ENCODE data around the gene SMG6. TPM values are rescaled to one million over a fixed set of nuclear protein-coding genes. Genes with fewer than 3 reads are reported as not detected.

SMG6 gene
- total RNA-seq, 2 donors from 2014 or later: 39.0 to 52.8 TPM

GRCh38 chr17:2053380-2054261 lies 250.0 kb downstream of the SMG6 start:
- peak overlapping the region; percentile 80 for H3K4me3 Mint-ChIP-seq
- H3K27me3 Mint-ChIP-seq: peaks cover 6% of the 10 kb centered on the region
- peaks cover 29% of the 10 kb centered on the region for H3K36me3 Mint-ChIP-seq (ENCODE audit: low read depth)
- no peaks in the 10 kb centered on the region for H3K9me3 Mint-ChIP-seq
- peak; percentile 15 for ATAC-seq (replicated peaks)
- peaks cover 11% of the 10 kb centered on the region for H3K4me1 Mint-ChIP-seq
- peak overlapping the region; percentile 66 for H3K27ac Mint-ChIP-seq

- Mint-ChIP-seq H3K9me3 (no peaks in the 10 kb centered on the region), H3K27ac (peak overlapping the region; percentile 32), H3K4me1 (peaks cover 11% of the 10 kb centered on the region), H3K27me3 (peaks cover 6% of the 10 kb centered on the region), H3K4me3 (peak overlapping the region; percentile 55), H3K36me3 (ENCODE audit: low read depth) (peaks cover 27% of the 10 kb centered on the region)
- ATAC-seq (replicated peaks): no peak
These were observed 251.5 kb downstream of the SMG6 start for GRCh38 chr17:2051933-2052559.

DNA sequence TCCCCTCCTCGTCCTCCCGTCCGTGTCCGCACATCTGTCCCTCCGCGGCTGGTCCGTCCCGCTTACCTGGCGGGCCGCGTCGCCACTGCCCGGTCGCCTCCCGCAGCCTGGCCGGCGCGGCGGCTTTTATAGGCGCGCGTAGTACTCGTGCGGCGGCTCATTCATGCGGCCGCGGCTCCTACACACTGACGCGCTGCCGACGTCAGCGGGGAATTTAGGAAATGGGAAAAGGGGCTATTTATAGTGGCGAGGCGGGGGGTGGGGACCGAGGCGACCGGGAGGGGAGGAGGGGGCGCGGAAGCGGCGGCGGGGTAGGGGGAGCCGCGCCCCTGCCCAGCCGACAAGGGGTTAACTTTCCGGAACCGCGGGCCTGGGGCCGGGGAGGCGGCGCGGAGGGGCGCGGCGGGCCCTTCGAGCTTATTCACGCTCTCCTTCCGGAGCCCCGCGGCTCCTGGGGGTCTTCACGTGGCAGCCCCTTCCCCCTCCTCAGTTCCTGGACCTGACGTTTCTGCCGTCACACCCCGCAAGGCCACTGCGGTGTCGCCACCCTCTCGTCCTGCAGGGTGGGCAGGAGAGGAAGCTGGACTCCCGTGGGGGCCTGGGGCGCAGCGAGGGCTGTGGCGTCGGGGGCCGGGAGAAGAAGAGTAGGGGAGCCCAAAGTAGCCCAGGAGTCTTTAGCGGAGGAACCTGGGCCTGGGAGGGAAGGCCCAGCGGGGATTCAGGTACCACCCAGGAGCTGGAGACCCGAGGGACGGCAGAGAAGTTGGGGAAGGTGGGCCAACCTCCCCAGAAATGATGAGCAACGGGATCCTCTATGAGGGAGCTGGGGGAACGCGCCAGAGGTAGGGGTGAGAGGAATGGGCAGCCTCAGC lies 252.3 kb downstream of the SMG6 start:
- H3K27ac Mint-ChIP-seq: peak overlapping the region; percentile 50
- H3K4me3 Mint-ChIP-seq: peak overlapping the region; percentile 55
- H3K27me3 Mint-ChIP-seq: peaks cover 6% of the 10 kb centered on the region
- no peaks in the 10 kb centered on the region for H3K9me3 Mint-ChIP-seq
- no peak for ATAC-seq (replicated peaks)
- peaks cover 22% of the 10 kb centered on the region for H3K36me3 Mint-ChIP-seq (ENCODE audit: low read depth)
- H3K4me1 Mint-ChIP-seq: peaks cover 11% of the 10 kb centered on the region

GRCh38 chr17:2050300-2051060 lies 253.1 kb downstream of the SMG6 start:
- no peak for ATAC-seq (replicated peaks)
- H3K36me3 Mint-ChIP-seq (ENCODE audit: low read depth): peaks cover 22% of the 10 kb centered on the region
- peaks cover 11% of the 10 kb centered on the region for H3K4me1 Mint-ChIP-seq
- H3K4me3 Mint-ChIP-seq: peak overlapping the region; percentile 55
- peak overlapping the region; percentile 50 for H3K27ac Mint-ChIP-seq
- no peaks in the 10 kb centered on the region for H3K9me3 Mint-ChIP-seq
- H3K27me3 Mint-ChIP-seq: peaks cover 6% of the 10 kb centered on the region

DNA sequence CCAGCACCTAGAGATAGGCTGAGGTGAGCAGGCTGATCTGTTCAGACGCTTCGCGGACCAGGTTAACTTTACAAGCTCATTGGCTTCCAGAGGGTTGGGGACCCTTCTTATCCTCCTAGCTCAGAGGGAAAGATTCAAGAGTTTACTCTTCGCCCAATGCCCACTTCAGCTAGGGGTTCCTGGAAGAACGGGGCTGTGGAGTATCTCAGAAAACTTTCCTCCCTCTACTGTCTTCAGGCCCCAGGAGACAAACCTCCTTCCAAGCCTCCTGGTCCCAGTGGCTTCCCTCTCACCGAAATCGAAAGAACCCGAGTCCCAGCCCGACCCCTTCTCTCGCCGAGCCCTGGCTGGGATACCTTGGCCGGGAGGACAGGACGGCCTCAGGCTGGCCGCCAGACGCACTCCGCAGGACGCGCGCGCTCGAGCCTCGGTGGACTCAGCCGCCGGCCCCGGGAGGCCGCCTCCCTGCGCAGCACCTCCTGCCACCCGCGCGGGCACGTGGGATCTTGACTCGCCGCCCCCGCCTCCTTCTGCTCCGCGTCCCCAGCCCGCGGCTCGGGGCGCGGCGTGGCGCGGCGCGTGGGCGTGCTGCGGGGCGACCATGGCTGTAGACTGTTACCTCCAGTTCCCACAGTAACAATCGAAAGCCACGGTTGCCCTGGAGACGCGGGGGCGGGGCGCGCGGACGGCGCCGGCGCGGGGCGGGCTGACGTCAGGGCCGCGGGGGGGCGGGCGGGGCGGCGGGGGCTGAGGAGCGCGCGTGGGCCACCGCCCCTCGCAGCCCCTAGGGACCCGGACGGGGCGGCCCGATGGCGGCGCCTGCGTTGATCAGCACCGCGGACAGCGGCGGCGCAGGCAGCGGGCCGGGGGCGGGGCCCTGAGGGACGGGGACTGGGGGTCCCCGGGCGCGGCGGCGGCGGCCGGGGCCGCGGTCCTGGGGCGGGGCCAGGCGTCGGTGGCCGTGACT lies 254.0 kb downstream of the SMG6 start:
- H3K4me1 Mint-ChIP-seq: peaks cover 13% of the 10 kb centered on the region
- peak overlapping the region; percentile 78 for H3K4me3 Mint-ChIP-seq
- H3K27ac Mint-ChIP-seq: peak overlapping the region; percentile 81
- H3K27me3 Mint-ChIP-seq: peaks cover 6% of the 10 kb centered on the region
- peak; percentile 56 for ATAC-seq (replicated peaks)
- H3K9me3 Mint-ChIP-seq: no peaks in the 10 kb centered on the region
- peaks cover 31% of the 10 kb centered on the region for H3K36me3 Mint-ChIP-seq (ENCODE audit: low read depth)

- Mint-ChIP-seq H3K4me3 (peak overlapping the region; percentile 78), H3K36me3 (ENCODE audit: low read depth) (peaks cover 38% of the 10 kb centered on the region), H3K27me3 (peaks cover 6% of the 10 kb centered on the region), H3K27ac (peak overlapping the region; percentile 81), H3K4me1 (peaks cover 16% of the 10 kb centered on the region), H3K9me3 (no peaks in the 10 kb centered on the region)
- ATAC-seq (replicated peaks): no peak
These were observed 254.8 kb downstream of the SMG6 start for GRCh38 chr17:2048805-2049204.

DNA sequence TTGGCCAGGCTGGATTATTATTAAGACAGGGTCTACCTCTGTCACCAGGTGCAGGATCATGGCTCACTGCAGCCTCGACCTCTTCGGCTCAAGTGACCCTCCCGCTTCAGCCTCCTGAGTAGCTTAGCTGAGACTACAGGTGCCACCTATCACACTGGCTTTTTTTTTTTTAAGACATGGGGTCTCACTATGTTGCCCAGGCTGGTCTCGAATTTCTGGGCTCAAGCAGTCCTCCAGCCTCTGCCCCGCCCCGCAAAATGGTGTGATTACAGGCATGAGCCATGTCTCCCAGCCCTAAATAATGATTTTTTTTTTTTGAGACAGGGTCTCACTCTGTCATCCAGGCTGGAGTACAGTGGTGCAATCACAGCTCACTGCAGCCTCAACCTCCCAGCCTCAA lies 256.0 kb downstream of the SMG6 start:
- H3K4me3 Mint-ChIP-seq: no peak overlapping the region
- ATAC-seq (replicated peaks): no peak
- H3K4me1 Mint-ChIP-seq: peaks cover 15% of the 10 kb centered on the region
- H3K9me3 Mint-ChIP-seq: no peaks in the 10 kb centered on the region
- peaks cover 49% of the 10 kb centered on the region for H3K36me3 Mint-ChIP-seq (ENCODE audit: low read depth)
- no peak overlapping the region for H3K27ac Mint-ChIP-seq
- H3K27me3 Mint-ChIP-seq: peaks cover 6% of the 10 kb centered on the region

GRCh38 chr17:2044263-2044894 lies 259.2 kb downstream of the SMG6 start:
- peaks cover 60% of the 10 kb centered on the region for H3K36me3 Mint-ChIP-seq (ENCODE audit: low read depth)
- no peaks in the 10 kb centered on the region for H3K27me3 Mint-ChIP-seq
- H3K9me3 Mint-ChIP-seq: no peaks in the 10 kb centered on the region
- no peak overlapping the region for H3K27ac Mint-ChIP-seq
- H3K4me3 Mint-ChIP-seq: no peak overlapping the region
- peaks cover 9% of the 10 kb centered on the region for H3K4me1 Mint-ChIP-seq
- ATAC-seq (replicated peaks): no peak

DNA sequence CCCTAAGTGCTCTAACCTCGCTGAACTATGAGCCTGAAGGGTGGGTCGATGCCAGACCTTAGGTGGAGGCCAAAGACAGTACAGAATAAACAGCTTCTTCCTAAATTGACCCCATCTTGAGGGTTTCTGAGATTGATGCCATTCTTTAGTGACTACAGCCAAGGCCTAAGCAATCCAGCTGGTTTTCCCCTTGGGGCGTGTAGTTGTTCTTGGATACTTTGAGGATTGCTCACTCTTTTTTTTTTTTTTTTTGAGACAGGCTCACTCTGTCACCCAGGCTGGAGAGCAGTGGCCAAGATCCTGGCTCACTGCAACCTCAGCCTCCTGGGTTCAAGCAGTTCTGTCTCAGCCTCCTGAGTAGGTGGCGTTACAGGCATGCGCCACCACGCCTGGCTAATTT lies 259.8 kb downstream of the SMG6 start:
- no peaks in the 10 kb centered on the region for H3K27me3 Mint-ChIP-seq
- peak overlapping the region; percentile 95 for H3K4me3 Mint-ChIP-seq
- H3K4me1 Mint-ChIP-seq: peaks cover 9% of the 10 kb centered on the region
- peak overlapping the region; percentile 94 for H3K27ac Mint-ChIP-seq
- ATAC-seq (replicated peaks): no peak
- H3K36me3 Mint-ChIP-seq (ENCODE audit: low read depth): peaks cover 54% of the 10 kb centered on the region
- H3K9me3 Mint-ChIP-seq: no peaks in the 10 kb centered on the region

GRCh38 chr17:2042933-2043332 lies 260.7 kb downstream of the SMG6 start:
- Mint-ChIP-seq H3K27ac (peak overlapping the region; percentile 94), H3K4me1 (peaks cover 9% of the 10 kb centered on the region), H3K4me3 (peak overlapping the region; percentile 95)

DNA sequence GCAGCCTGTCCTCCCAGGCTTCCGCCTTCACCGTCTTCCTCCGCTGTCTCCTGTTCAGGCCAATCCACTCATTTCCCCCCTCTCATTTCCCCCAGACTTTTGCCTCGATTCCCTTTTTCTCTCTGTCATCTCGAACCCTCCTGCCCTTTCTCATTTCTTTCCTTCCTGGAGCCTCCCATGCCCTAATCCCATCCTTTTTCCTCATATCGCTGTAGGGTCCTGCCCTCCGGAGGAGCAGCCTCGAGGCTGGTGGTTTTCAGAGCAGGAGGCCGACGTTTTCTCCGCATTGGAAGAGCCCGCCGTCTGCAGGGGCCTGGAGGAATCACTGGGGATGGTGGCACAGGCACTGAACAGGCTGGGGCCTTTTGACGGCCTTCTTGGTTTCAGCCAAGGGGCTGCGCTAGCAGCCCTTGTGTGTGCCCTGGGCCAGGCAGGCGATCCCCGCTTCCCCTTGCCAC lies 261.2 kb downstream of the SMG6 start:
- H3K4me1 Mint-ChIP-seq: peaks cover 9% of the 10 kb centered on the region
- no peaks in the 10 kb centered on the region for H3K27me3 Mint-ChIP-seq
- ATAC-seq (replicated peaks): no peak
- peaks cover 55% of the 10 kb centered on the region for H3K36me3 Mint-ChIP-seq (ENCODE audit: low read depth)
- peak overlapping the region; percentile 94 for H3K27ac Mint-ChIP-seq
- H3K4me3 Mint-ChIP-seq: peak overlapping the region; percentile 95
- H3K9me3 Mint-ChIP-seq: no peaks in the 10 kb centered on the region

More at GRCh38 chr17:2042933-2043332, 260.7 kb downstream of the SMG6 start:
- ATAC-seq (replicated peaks): no peak
- Mint-ChIP-seq H3K9me3 (no peaks in the 10 kb centered on the region), H3K27me3 (no peaks in the 10 kb centered on the region), H3K36me3 (ENCODE audit: low read depth) (peaks cover 52% of the 10 kb centered on the region)

DNA sequence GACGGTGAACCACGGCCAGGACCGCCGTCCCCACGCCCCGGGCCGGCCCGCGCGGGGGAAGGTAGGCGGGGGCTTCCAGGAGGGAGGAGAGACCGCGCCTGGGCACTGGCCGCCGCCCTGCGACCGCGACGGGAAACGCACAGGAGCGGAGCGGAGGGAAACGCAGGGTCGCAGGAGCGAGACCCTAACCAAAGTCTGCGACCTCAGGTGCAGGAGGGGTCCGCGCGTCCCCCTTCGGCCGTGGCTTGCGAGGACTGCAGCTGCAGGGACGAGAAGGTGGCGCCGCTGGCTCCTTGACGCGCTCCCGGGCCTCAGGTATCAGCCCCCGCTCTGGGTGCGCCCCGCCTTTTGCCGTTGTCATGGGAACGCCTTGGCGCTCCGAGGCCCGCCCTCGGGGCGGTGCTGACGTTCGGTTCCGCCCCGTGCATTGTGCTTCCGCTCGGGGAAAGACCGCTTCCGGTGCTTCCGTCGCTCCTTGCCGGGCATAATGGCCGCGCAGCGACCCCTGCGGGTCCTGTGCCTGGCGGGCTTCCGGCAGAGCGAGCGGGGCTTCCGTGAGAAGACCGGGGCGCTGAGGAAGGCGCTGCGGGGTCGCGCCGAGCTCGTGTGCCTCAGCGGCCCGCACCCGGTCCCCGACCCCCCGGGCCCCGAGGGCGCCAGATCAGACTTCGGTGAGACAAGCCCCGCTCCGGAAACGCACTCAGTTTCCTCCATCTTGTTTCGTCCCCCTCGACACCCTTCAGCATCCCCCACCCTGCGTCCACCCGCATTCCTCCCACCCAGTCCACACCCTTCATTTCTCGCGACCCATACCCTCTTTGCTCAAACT lies 261.8 kb downstream of the SMG6 start, which contains the start of gene OVCA2:
OVCA2 (plus strand) TSS at position 462 of the 829 bp plus-strand sequence; CDS start at position 488, 26 bp downstream.
- Mint-ChIP-seq H3K27me3 (no peaks in the 10 kb centered on the region), H3K27ac (peak within 1 kb of the TSS; percentile 94), H3K9me3 (no peaks in the 10 kb centered on the region), H3K36me3 (ENCODE audit: low read depth) (peaks cover 59% of the 10 kb centered on the region), H3K4me3 (peak within 1 kb of the TSS; percentile 95), H3K4me1 (peaks cover 9% of the 10 kb centered on the region)
- peak; percentile 96 for ATAC-seq (replicated peaks)

Measured in activated T-helper 17 cell treated with anti-CD3 and anti-CD28 coated beads, Interleukin-2, amount 50 U/mL, for 72 hours (primary cell).